ENCODE results near the gene NAALADL2.
"Not testable (repeated sequence)": the region's sequence is repeated elsewhere in the genome, so short reads cannot be mapped to it uniquely, and the experiment has no call there.

The NAALADL2 gene

GRCh38 chr3:175129571-175129970, 270.4 kb downstream of the NAALADL2 start:
- no peak for DNase-seq (ENCODE audit: low read depth, low spot score)

GRCh38 chr3:175131866-175132265, 272.7 kb downstream of the NAALADL2 start:
- not testable (repeated sequence) for DNase-seq (ENCODE audit: low read depth, low spot score)

DNA sequence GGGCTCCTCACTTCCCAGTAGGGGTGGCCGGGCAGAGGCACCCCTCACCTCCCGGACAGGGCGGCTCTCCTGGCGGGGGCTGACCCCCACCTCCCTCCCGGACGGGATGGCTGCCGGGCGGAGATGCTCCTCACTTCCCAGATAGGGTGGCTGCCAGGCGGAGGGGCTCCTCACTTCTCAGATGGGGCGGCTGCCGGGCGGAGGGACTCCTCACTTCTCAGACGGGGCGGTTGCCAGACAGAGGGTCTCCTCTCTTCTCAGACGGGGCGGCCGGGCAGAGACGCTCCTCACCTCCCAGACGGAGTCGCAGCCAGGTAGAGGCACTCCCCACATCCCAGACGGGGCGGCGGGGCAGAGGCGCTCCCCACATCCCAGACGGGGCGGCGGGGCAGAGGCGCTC, 273.6 kb downstream of the NAALADL2 start:
- not testable (repeated sequence) for DNase-seq (ENCODE audit: low read depth, low spot score)

GRCh38 chr3:175144368-175144767, 285.2 kb downstream of the NAALADL2 start:
- DNase-seq (ENCODE audit: low read depth, low spot score): no peak

- peak; percentile 12 for DNase-seq (ENCODE audit: low read depth, low spot score)
Measured at GRCh38 chr3:175146258-175146657, 287.1 kb downstream of the NAALADL2 start.

GRCh38 chr3:175149675-175150074, 290.5 kb downstream of the NAALADL2 start:
- DNase-seq (ENCODE audit: low read depth, low spot score): no peak

DNA sequence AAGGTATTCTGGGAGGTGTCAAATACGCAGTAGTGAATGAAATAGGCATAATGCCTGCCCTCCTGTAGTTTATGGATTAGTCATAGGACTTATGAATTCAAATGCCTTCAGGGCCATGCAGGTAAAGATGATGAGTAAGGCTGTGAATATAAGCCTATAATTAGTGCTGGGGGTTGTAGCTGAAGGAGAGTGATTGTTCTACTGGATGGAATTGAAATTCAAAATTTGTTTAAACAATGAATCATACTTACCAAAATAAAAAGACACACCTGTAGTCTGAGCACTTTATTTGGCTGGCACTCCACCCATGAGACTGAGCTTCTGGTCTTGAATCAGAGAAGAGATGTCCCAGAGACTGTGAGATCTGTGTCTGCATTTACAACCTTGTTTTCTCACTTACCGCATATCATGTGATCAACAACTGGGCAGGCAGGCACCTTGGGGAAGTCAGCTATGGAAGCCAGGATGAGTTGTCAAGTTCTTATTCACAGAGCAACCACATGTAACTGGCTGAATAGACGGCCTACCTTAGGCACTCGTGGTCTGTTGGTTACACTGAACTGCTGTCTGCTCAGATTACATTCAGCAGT, 291.8 kb downstream of the NAALADL2 start:
- no peak for DNase-seq (ENCODE audit: low read depth, low spot score)

DNA sequence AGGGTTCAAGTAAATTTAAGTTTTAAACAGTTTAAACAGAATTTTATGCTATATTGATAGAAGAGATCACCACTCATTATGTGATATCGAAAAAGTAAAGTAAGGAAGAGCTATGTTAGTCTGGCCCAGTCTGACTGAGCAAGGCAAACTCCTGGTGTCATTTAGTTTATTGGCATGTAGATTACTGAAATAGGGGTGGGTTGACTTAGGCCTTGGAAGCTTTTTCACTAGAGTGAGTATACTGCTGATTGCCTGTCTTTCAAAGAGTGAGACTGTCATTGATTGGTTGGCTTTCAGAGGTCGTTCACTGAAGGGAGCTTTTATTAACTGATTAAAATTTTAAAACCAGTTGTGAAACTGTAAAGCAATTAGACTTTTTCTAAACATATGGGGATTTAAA, 294.5 kb downstream of the NAALADL2 start:
- DNase-seq (ENCODE audit: low read depth, low spot score): no peak

DNA sequence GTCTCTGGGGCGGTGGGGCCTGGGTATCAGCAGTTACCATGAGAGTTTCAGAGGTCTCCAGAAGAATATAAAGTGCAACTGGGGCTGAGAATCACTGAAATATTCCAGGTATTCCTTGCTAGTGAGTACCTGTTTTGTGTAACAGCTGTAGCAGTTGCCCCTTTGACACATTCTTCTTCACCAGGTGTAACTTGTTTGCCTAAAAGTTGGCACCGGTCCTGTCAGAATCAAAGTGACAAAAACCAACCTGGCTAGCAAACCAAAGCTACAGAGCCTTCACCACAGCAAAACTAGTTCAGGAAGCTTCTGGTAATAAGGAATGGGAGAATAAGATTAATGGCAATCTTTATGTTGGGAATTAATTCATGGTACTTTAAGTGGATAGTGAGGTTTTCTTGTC, 296.0 kb downstream of the NAALADL2 start:
- DNase-seq (ENCODE audit: low read depth, low spot score): no peak

DNA sequence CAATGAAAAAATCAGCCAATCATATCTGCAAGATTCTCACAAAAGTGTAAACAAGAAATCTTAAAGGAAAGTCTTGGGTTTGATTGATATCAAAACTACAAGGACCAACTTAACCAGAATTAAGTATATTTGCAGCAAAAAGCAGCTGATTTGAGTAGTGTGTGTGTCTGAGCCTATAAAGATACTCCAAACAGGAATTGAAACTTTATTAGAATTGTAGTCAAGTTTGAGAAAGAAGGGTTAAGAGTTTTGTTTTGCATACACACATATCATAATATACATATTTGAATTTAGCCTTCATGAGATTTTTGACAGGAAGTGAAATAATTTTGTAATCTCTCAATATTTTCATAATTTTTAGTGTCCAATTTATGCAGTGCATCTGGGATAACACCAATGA, 300.1 kb downstream of the NAALADL2 start:
- DNase-seq (ENCODE audit: low read depth, low spot score): no peak

GRCh38 chr3:175161291-175161690, 302.2 kb downstream of the NAALADL2 start:
- DNase-seq (ENCODE audit: low read depth, low spot score): no peak

- DNase-seq (ENCODE audit: low read depth, low spot score): no peak
Measured at GRCh38 chr3:175163686-175164085, 304.6 kb downstream of the NAALADL2 start.

DNA sequence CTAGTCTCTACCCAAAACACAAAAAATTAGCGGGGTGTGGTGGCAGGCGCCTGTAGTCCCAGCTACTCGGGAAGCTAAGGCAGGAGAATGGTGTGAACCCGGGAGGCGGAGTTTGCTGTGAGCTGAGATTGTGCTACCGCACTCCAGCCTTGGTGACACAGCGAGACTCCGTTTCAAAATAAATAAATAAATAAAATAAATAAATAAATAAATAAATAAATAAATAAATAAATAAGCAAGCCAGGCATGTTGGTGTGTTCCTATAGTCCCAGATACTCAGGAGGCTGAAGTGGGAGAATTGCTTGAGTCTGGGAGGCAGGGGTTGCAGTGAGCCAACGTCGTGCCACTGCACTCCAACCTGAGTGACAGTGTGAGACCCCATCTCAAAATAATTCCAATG, 314.0 kb downstream of the NAALADL2 start:
- not testable (repeated sequence) for DNase-seq (ENCODE audit: low read depth, low spot score)

GRCh38 chr3:175176556-175176955, 317.4 kb downstream of the NAALADL2 start:
- no peak for DNase-seq (ENCODE audit: low read depth, low spot score)

- peak; percentile 2 for DNase-seq (ENCODE audit: low read depth, low spot score)
Measured at GRCh38 chr3:175179055-175179454, 319.9 kb downstream of the NAALADL2 start.

DNA sequence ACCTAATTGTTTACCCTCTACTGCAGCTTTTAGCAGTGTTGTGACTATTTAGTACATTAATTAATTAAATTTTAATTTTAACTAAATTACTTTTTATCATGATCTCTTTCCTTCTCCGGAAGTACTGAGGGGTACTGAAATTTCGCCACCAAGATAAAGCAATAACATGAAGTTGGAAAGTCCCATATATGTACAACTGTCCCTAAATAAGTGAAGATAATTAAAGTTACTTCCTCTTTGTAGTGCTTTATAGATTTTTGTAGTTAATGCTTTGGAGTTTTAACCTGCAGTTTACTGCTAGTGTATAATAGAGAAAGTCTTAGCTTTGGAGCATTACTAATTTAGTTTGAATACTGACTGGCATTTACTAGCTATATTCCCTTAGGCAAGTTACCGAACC, 325.3 kb downstream of the NAALADL2 start:
- DNase-seq (ENCODE audit: low read depth, low spot score): no peak

- no peak for DNase-seq (ENCODE audit: low read depth, low spot score)
Measured at GRCh38 chr3:175185903-175186302, 326.8 kb downstream of the NAALADL2 start.

GRCh38 chr3:175186511-175186910, 327.4 kb downstream of the NAALADL2 start:
- DNase-seq (ENCODE audit: low read depth, low spot score): no peak

DNA sequence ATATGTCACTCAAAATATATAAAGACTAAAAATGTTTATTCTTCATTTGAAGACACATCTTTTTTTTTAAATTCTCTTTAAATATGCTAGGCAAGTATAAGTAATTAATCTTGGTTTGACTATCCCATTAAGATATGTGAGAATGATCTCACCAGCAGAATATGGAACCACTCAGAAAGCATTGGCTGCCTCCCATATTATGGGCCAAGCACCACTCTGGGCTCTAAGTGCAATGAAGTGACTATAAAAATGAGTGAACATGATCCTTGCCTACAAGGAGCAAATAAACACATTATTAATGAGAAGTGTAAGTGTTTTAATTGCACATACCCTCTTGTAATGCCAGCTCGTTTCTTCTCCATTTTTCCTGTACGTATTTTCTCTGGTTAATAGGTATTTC, 328.5 kb downstream of the NAALADL2 start:
- DNase-seq (ENCODE audit: low read depth, low spot score): no peak

GRCh38 chr3:175192536-175192935, 333.4 kb downstream of the NAALADL2 start:
- no peak for DNase-seq (ENCODE audit: low read depth, low spot score)

DNA sequence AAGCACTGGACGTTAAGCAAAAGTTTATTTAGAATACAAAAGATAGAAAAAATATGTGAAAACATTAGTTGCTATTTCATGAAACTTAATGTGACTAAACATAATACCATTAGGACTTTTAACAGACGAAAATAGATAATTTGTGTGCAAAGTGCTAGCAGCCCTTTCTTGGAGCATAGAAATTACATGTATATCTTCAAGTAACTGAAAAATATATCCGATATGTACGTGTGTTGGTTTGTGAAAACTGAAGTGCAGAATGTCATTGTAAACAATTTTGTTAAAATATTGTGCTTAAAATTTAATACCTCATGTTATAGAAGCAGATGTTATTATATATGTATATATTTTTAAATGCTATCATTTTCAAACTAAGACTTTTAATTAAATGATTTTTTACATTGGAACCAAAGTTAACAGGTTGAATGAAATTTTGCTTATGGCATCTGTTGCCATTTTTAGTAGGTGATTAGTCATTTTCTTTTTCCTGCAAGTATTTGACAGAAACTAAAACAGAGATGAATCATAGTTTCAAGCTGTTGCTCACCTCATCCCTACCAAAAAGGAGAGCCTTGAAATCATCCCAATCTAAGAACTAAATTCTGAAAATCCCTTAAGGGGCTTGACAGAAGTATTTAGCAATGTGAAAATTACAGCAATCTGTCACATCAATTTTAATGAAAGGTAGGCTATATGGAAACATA, 334.8 kb downstream of the NAALADL2 start:
- no peak for DNase-seq (ENCODE audit: low read depth, low spot score)

GRCh38 chr3:175198991-175199783, 340.1 kb downstream of the NAALADL2 start:
- no peak for DNase-seq (ENCODE audit: low read depth, low spot score)

DNA sequence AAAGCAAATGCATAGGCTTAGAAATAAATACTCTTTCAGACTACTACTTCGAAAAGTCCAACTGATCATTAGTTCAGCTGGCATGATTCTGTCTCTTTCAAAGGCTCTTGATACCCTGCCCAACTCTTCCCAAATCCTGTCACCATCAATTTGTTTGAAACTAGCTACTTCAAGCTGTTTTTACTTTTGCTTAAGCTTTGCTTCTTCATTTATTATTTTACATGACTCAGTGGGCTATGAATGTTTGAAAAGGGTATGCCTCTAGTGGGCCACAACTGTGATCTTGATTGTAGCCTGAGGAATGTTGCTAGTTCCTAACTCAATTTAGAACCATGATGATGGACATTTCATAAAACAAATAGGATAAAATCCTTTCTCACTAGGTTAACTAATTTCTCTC, 340.8 kb downstream of the NAALADL2 start:
- no peak for DNase-seq (ENCODE audit: low read depth, low spot score)
